Measurements from ENCODE around the gene IL23A.

GRCh38 chr12:56362130-56363059 lies 23.7 kb downstream of the IL23A start, which contains the start of gene APOF:
- no peak for TF ChIP-seq POLR2AphosphoS5 (IDR thresholded peaks at IDR 0.05; ENCODE audit: low read depth, low read length)
- TF ChIP-seq POLR2A (IDR thresholded peaks at IDR 0.05; ENCODE audit: low read depth, low read length) = no peak
